Measurements from ENCODE around the gene OPN5.

The OPN5 gene

GRCh38 chr6:47865206-47865605 lies 83.4 kb downstream of the OPN5 start:
- DNase-seq: no peak

- no peak for DNase-seq
Measured at GRCh38 chr6:47875593-47875992, 93.8 kb downstream of the OPN5 start.
